GM18868 (cell line): ENCODE measurements around the gene FBLN2.
"Not testable (repeated sequence)": the region's sequence is repeated elsewhere in the genome, so short reads cannot be mapped to it uniquely, and the experiment has no call there.

ENCODE experiments used
- ATAC-seq: cut with Tn5 transposase; IDR thresholded peaks from one replicate; pipeline ENCODE4 v1.9.1; 2021; ENCODE audit warnings: mild to moderate bottlenecking, moderate library complexity; ENCODE audit not compliant: unreplicated experiment

Gene FBLN2

DNA sequence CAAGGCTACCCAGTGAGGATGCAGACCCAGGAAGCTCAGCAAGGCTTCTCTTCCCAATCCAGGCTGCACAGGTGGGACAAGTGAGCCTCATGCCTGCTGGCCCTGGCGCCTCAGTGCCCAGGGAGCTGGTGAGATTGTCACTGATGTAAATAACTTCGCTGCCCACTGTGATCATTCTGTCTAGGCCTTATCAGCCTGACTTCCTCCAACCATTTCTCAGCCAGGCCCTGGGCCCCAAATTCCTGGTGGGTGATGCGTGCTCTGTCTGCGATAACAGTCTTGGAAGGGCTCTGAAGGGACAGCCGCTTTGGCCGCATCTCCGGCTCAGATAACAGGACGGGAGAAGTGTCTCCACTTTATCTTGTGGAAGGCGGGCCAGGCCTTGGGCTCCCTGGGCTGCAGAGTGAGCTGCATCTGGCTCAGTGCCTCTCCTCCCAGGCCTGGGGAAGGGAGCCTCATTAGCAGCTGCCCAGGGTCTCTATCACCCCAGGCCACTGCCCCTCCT lies 2.2 kb upstream of the FBLN2 start:
- ATAC-seq: no peak

DNA sequence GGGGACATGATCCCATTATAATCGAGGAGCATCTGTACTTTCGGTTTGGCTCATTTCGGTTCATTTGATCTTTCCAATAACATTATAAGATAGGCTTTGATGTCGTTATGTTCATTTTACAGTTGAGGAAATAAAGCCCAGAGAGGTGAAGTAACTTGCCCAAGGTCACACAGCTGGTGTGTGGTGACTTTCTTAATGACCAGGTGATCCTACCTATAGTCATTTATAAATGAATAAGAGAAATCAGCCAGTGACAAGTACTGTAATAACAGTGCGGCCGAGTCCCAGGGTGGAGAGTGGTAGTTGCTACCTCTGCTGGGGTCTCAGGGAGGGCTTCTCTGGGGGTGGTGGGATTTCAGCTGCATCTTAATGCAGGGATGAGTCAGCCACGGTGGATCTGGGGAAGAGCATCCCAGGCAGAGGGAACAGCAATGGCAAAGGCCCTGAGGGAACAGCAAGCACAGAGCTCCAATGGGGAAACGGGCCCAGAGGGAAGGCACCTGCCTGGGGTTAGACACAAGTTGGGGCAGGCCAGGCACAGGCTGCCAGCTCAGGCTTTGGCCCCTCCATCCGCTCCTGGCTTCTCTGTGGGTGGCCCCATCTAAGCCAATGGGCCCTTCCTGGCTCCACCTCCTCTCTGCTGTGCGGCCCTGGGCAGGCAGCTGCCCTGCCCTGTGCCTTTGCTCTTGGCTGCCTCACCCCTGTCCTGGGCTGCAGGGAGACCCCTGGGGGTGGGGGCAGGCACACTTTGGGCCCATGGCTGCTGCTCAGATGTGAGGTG lies 1.1 kb upstream of the FBLN2 start:
- no peak for ATAC-seq

DNA sequence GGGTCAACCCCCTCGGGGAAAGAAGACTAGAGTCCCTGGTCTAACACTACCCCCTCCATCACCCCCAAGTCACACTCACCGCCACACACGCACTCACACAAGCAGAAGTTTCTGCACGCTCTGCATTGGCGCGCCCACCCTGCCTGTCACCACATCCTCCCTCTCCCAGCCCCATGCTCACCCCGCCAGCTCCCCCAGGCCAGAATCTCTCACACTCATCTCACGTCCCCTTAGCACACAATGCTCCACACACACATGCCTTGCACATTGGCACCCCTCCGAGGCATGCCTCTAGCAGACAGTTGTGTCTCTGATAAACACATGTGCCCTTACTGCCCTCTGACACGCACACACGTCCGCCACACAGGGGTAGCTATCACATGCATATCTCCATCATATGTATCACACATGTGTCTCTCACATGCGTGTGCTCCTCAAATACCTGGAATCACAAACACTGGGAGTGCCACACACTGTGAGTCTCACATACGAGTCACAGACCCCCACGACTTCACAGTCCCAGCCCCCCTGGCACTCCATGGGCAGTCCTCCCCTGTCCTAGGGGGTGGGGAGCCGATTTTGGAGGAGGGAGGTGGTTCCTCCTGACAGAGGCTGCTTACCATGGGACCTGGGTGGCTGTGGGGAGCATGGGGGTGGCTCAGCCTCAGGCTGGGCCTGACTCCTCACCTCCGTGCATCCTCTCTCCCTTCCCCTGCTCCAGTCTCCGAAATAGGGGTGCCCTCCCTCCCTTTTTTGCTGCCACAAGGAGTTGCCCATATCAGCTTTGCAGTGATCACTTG lies 898 bp downstream of the FBLN2 start:
- ATAC-seq: no peak

DNA sequence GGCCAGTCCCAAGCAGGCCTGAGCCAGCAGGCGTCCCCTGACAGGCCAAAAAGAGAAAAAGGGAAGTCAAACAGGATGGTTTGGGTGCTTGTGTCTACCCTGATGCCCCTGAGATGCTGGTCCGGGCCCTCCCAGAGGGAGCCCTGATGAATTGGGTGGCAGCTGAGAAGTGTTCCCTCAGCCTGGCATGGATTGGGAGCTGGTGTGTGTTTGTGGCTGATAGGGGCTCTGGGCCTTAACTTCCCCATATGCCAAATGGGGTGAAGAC lies 1.4 kb downstream of the FBLN2 start:
- ATAC-seq: no peak

DNA sequence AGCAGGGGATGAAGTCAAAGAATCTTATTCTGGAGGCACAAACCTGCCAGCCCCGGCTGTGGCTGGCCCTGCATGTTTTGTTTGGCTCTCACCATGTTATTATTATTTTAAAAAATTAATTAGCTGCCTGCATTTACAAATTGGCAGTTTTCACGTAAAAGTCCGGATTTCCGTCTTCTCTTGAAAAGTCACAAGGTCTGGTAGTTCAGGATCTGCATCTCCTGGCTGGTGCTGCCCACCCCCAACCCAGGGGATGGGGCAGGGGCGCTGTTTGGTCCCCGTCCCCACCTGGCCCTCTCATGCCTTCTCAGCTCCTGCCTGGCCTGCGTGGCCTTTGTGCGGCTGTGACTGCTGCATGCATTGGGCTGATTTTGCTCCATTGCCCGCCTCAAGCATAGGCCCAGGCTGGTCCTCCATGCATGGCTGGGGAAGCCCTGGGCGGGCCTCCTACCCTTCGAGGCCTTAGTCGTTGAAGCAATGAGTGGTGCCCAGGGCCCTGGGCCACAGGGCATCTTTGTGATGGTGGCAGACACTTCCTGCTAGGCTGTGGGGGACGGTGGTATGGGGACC lies 2.0 kb downstream of the FBLN2 start:
- no peak for ATAC-seq

DNA sequence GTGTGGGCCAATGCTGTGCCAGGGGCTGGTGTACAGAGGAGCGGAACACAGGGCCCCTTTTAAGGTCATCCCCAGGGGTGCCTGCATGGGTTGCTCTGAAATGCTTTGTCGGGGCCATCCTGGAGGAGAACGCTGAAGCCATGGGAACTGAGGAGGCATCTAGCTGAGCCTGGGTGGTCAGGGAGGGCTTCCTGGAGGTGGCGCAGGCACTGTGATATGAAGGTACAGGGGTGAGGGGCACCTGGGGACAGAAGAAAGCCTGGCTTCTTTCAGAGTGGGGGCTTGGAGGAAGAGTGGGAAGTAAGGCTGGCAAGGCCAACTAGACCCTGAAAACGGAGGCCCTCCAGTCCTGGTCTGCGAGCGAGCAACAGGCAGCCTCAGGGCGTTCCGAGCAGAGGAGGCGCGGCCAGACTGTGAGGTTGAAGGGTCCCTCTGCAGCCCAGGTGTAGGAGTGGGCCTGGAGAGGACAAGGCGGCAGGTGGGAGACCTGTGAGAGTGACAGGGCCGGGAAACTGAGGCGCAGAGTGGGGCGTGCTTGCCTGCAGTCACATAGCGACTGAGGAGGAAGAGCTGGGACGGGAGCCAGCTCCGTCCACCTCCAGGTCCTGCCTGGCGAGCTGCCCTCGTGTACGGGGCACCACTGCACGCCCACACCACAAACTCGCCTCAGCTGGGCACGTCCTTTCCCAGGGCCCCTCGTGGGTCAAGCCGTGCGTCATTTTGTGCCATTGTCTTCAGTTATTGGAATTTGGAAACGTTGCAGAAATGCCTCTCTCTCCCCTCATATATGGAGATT lies 4.1 kb downstream of the FBLN2 start:
- no peak for ATAC-seq

DNA sequence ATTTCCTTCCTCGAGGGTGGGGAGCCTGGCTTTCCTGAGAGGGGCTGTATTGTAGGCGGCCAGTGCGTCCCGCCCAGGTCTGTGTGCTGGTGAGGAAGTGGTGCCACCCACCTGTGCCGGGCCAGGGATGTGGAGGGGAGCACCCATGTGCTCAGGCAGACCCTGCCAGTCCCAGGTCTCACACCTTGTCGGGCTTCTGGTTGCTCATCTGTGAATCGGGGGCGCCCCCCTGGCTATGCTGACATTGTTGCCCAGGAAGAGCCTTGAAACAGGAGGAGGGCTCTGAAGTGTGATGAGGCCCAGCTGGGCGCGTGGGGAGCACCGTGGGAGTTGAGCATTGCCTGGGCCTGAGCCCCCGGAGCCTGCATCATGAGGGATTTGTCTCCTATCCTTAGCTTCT lies 4.8 kb downstream of the FBLN2 start:
- ATAC-seq: no peak

DNA sequence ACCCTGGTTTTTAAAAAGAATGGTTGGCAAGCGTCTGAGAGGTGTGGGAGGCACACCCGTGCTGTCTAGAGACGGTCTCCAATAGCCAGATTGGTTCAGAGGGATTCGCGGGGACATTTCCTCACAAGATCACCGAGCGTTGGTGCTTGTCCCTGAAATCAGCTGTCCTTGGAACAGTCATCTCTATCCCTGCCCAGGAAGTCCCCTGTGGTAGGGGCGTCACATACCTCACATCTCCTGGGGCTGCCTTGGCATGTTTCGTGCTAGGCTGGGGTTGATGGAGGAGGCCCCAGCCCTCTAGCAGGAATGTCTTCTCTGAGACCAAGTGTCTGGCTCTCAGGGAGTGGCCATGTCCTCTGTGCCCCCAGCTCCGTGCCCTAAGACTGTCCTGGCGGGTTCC lies 6.8 kb downstream of the FBLN2 start:
- ATAC-seq: no peak

DNA sequence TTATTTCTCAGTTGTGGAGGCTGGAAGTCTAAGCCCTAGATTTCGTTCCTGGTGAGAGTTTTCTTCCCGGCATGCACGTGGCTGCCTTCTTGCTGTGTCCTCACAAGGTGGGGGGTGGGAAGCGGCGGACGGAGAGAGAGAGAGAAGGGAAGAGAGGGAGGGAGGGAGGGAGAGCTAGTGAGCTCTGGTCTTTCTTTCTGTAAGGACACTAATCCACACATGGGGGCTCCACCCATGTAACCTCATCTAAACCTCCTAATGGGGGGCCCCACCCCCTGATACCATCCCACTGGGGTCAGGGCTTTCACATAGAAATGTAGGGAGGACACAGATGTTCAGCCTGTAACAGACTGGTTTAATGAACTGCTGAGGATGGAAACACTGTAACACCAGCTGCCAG lies 7.3 kb downstream of the FBLN2 start:
- no peak for ATAC-seq

DNA sequence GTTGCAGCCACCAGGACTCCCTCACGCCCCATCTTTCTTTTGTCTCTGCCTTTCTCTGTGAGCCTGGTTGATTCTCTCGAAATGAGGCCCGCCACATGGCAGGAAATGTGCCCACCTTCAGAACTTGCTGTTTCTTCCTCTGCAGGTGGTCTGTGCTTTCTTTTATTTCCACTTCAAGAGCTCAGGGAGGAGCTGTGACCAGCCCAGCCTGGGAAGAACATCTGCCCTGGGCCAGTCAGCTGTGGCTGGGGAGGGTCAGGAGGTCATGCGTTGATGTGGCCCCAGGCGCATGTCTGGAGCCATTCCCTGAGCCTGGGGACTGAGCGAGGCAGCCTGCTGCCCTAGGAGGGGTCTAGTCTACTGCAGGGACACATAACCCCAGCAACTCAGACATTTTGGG lies 8.0 kb downstream of the FBLN2 start:
- ATAC-seq: no peak

DNA sequence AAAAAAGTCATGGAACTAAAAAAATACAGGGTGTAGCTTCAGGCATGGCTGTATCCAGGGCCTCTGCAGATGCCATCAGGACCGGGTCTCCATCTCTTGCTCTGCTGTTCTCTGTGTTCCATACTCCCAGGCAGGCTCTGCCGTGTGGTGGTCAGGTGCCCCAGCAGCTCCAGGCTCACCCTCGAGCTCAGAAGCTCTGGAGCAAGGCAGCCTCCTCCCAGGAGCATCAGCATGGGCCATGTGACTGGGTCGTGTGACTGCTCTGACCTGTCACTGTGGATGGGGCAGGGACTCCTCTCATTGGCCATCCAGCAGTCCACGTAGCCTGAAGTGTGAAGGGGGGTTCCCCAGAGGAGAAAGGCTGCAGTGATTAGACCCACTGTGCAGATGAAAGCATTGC lies 8.5 kb downstream of the FBLN2 start:
- no peak for ATAC-seq

DNA sequence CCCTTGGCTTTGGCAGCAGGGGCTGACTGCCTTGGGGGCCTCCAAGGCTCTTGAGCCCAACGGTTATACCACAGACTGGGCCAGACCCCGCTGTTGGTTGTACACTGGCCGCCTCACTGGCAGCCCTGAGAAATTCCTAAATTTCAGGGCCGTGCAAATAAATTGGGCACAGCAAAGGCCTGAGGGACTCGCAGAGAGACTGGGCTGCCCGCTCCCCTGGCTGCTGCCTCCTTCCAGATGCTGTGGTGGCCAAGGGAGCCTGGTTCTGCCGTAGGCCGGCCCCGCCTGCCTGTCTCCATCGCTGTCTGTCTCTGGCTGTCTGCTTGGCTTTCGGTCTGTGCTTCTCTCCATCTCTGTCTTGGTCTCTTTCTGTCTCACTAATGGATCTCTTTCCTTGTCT lies 9.0 kb downstream of the FBLN2 start:
- ATAC-seq: no peak

DNA sequence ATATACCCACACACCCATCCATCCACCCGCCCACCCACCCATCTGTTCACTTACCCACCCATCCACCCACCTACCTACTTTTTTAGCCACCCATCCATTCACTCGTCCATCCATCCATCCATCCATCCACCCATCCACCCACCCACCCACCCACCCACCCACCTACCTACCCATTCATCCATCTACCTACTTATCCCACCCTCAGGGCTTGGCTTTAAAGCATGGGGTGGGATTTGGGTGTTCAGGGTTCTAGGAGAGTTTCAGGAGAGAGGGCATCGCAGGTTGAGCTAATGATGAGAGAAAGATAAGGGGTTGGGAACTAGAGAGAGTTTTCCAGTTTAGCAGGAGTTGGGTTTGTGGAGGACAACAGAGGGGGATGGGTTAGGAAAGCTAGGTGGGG lies 9.7 kb downstream of the FBLN2 start:
- no peak for ATAC-seq

DNA sequence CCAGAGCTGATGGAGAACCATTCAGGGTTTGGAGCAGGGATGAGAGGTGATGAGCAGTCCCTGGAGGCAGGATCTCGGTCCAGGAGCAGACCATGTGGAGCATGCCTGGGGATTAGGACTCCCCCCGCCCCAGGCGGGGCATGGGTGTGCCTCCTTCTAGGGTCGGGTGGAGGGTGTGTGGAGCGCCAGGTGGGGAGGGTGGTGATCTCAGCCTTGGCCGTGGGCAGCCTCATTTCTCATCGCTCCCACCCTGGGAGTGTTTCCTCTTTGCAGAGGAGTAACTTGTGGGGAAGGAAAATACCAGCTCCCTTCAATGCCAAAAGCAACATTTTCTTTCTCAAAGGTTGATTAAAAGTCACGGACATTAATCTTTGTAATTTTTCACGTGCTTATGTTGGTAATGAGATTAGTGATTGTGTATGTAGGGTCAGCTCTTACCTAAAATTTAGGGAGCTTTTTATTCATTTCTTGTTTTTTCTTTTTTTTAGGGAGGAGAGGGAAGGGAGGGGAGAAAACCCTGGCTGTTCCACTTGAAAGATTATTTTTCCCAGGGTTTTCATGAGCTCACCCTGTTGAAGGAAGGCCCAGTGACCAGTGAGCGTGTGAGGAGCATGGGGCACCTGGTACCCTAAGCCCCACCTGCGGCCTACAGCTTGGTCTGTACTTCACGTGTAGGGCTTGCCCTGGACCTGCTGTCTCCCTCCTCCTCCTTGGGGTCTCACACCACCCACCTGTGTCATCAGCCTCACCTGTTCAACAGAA lies 11.0 kb downstream of the FBLN2 start:
- no peak for ATAC-seq

DNA sequence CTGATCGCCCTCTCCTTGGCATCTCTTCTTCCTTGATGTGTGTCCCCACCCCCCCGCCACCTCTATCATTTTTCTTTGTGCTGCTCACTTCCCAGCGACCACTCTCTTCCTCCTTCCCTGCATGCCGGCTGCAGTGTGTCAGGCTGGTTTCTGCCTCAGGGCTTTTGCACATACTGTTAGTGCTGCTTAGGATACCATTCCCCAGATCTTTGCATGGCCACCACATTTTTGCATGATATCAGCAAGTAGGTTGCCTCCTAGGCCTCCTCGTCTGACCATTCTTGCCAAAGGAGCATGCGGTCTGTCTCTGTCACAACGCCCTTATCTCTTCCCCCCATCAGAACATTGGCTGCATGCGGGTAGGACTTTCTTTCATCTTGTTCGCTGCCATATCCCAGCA lies 12.5 kb downstream of the FBLN2 start:
- ATAC-seq: no peak

DNA sequence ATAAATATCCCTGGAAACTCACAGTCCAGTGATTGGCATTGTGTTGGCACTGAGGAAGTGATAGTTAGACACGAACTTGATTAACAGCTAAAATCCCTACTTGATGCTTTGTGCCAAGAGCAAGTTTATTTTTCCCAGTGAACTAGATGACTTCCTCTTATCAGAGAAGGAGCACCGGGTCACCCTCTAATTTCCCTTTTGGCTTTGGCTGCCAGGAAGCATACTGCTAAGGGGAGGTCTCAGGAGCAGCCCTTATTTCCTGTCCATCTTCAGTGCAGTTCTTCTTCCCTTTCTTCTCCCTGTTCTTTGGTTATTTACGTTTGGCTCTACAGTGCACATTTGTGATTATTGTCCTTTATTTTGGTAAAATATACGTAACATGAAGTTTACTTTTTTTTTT lies 13.0 kb downstream of the FBLN2 start:
- ATAC-seq: no peak

DNA sequence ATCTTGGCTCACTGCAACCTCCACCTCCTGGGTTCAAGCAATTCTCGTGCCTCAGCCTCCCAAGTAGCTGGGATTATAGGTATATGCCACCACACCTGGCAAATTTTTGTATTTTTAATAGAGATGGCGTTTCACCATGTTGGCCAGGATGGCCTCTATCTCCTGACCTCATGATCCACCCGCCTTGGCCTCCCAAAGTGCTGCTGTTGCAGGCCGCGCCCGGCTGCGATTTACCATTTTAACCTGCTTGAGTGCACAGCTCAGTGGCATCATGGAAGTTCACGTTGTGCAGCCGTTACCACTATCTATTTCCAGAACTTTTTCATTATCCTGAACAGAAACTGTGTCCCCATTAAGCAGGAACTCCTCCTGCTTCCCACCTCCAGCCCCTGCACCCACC lies 13.5 kb downstream of the FBLN2 start:
- ATAC-seq: not testable (repeated sequence)

DNA sequence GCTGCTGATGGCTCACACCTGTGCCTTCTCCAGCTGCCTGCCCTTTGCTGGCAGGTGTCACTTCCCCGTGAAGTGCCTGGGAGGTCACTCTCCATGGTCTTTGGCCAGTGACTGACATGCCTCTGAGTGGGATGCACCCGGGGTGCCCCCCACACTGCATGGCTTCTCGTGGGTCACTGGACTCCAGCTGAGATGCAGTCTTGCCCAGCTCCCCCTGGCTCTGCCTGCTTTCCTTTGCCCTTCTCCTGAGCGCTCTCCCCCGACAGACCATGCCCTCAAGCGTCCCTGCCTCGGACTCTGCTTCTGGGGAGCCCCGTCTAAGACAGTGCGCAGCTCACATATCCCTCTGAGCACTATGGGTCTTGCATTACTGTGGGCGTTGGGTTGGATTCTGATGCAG lies 14.4 kb downstream of the FBLN2 start:
- ATAC-seq: no peak

DNA sequence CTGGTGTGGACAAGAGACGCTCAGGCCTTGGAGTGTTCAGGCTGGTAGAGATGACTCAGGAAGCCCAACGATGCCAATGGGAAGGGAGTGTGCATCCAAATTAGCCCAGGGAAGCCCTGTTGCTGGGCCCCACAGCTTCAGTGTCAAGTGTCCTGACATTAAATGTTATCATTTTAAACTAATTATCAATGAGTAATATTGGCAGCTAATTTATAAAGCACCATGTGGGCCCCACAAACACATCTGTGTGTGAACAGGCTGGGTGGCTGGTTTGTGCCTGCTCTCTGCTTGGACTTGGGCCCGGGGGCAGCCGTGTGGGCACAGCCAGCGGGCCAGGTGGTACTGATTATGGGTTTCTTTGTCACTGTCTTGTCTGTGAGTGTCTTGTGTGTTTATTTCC lies 15.0 kb downstream of the FBLN2 start:
- no peak for ATAC-seq

DNA sequence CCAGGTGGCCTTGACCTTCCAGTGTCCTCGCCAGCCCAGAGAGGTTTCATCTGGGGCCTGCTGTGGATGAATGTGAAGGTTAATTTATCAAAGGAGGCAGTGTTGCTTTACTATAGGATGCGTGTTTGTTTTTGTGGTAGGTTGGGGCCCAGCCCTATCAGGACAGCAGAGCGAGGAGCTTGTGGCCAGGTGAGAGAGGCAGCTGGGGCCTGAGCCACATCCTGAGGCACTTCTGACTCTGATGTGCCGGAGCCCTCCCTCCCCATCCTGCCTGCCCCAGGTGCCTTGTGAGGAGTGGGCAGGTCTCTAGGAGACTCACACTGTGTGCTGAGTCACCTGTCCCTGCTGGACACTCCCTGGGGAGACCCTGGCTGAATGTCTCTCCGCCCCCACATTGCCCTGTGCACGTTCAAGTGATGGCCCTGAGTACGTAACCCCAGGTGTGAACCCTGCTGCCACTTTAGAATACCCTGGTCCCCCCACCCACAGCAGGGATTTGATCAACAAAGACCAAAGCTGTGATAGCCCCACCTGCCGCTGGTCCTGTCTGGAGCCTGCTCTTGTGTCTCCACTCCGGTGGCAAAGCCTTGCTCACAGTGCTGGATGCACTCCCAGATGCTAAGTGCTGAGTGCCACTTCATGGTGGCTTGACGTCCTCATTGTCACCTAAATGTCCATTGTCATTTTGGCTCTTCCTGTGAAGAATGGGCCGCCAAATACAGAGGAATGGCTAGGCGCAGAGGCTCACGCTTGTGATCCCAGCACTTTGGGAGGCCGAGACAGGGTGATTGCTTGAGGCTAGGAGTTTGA lies 16.0 kb downstream of the FBLN2 start:
- no peak for ATAC-seq
